Measurements from ENCODE around the gene NCEH1. TPM values are rescaled to one million over a fixed set of nuclear protein-coding genes. Genes with fewer than 3 reads are reported as not detected.

The NCEH1 gene
- polyA plus RNA-seq, 1 of the 3 experiments (the other 2 are of a cell fraction): 7.5 TPM

- ChIA-PET CTCF (interaction anchor here (2.0 kb wide), 1 partner anchor 32 kb away, joined by 8 read pairs; no protein-coding TSS in a partner anchor), POLR2A (no interaction called here)
- 97% methylated on average over 4 of the region's 4 CpGs for WGBS (ENCODE audit: low lambda C conversion rate)
These were observed 5.7 kb downstream of the NCEH1 start for GRCh38 chr3:172705170-172705569.

GRCh38 chr3:172704001-172704400 is 6.9 kb downstream of the NCEH1 start:
- Histone ChIP-seq H3K9me2 (no peaks in the 10 kb centered on the region), H3K9ac (no peak overlapping the region), H3K27ac (ENCODE audit: low read depth in 2 of 2, low read length in 1 of 2) (no peak overlapping the region), H3F3A (replicated peaks; ENCODE audit: insufficient read depth) (no peaks in the 10 kb centered on the region), H2AFZ (ENCODE audit: low read depth) (no peak overlapping the region), H4K20me1 (ENCODE audit: insufficient read depth) (no peaks in the 10 kb centered on the region), H3K79me2 (ENCODE audit: insufficient read depth) (peaks cover 93% of the 10 kb centered on the region), H3K9me3 (no peaks in the 10 kb centered on the region), H3K4me1 (ENCODE audit: control insufficient read depth in 1 of 2, insufficient read depth in 2 of 2, low read depth in 1 of 2, low read length in 1 of 2) (no peaks in the 10 kb centered on the region), H3K4me3 (ENCODE audit: low read depth in 2 of 2, low read length in 1 of 2) (no peak overlapping the region), H3K4me2 (no peak overlapping the region), H3K36me3 (replicated peaks in 1 of 2; ENCODE audit: control insufficient read depth in 1 of 2, insufficient read depth in 2 of 2, low read length in 1 of 2) (peaks cover 0 to 4% of the 10 kb centered on the region in 2 experiments), H3K27me3 (ENCODE audit: insufficient read depth) (no peaks in the 10 kb centered on the region)
- TF ChIP-seq MEF2A (IDR thresholded peaks at IDR 0.05; ENCODE audit: borderline replicate concordance, low read depth) (no peak), MAX (IDR thresholded peaks at IDR 0.05; ENCODE audit: low read depth) (no peak), ZBTB33 (IDR thresholded peaks at IDR 0.05; ENCODE audit: borderline replicate concordance, low read depth) (no peak), NFIC (IDR thresholded peaks at IDR 0.05; ENCODE audit: borderline replicate concordance) (no peak), FOSL2 (IDR thresholded peaks at IDR 0.05; ENCODE audit: borderline replicate concordance, low read depth) (no peak), GABPA (IDR thresholded peaks at IDR 0.05; ENCODE audit: low read depth) (no peak), REST (IDR thresholded peaks at IDR 0.05; ENCODE audit: low read depth, low read length) (no peak), CHD2 (IDR thresholded peaks at IDR 0.05; ENCODE audit: low read length, partially characterized antibody) (no peak), EP300 (IDR thresholded peaks at IDR 0.05; ENCODE audit: borderline replicate concordance in 1 of 2, low read depth in 1 of 2, low read length in 1 of 2) (no peak), USF2 (IDR thresholded peaks at IDR 0.05; ENCODE audit: borderline replicate concordance, low read depth, low read length) (no peak), JUND (IDR thresholded peaks at IDR 0.05) (no peak), NRF1 (IDR thresholded peaks at IDR 0.05; ENCODE audit: low read depth, low read length) (no peak), TEAD4 (IDR thresholded peaks at IDR 0.05; ENCODE audit: borderline replicate concordance, insufficient read depth) (no peak), CTCF (IDR thresholded peaks at IDR 0.05) (no peak), TCF12 (IDR thresholded peaks at IDR 0.05) (no peak), POLR2AphosphoS5 (IDR thresholded peaks at IDR 0.05; ENCODE audit: low read depth, low read length) (no peak), MXI1 (IDR thresholded peaks at IDR 0.05; ENCODE audit: low read depth, low read length) (no peak)
- ChIA-PET CTCF (interaction anchor here (1.8 to 2.0 kb wide), 2 partner anchors 31 to 46 kb away, joined by 4 to 8 read pairs; partner anchors contain the start of gene ECT2), POLR2A (no interaction called here)
- WGBS (ENCODE audit: low lambda C conversion rate): 23% methylated on average over 1 of the region's 1 CpG
- DNase-seq: no peak

More at GRCh38 chr3:172705170-172705569, 5.7 kb downstream of the NCEH1 start:
- Histone ChIP-seq H3K9ac (no peak overlapping the region), H3K4me3 (ENCODE audit: low read depth in 2 of 2, low read length in 1 of 2) (no peak overlapping the region), H3K4me1 (ENCODE audit: control insufficient read depth in 1 of 2, insufficient read depth in 2 of 2, low read depth in 1 of 2, low read length in 1 of 2) (peaks cover 0 to 5% of the 10 kb centered on the region in 2 experiments; a peak in 2 of 4 replicates), H3K79me2 (ENCODE audit: insufficient read depth) (peaks cover 95% of the 10 kb centered on the region), H3K27ac (ENCODE audit: low read depth in 2 of 2, low read length in 1 of 2) (no peak overlapping the region), H3K36me3 (replicated peaks in 1 of 2; ENCODE audit: control insufficient read depth in 1 of 2, insufficient read depth in 2 of 2, low read length in 1 of 2) (peaks cover 0 to 4% of the 10 kb centered on the region in 2 experiments), H2AFZ (ENCODE audit: low read depth) (no peak overlapping the region), H3K9me3 (no peaks in the 10 kb centered on the region), H3K9me2 (no peaks in the 10 kb centered on the region), H3K27me3 (ENCODE audit: insufficient read depth) (no peaks in the 10 kb centered on the region), H3F3A (replicated peaks; ENCODE audit: insufficient read depth) (no peaks in the 10 kb centered on the region), H3K4me2 (no peak overlapping the region), H4K20me1 (ENCODE audit: insufficient read depth) (no peaks in the 10 kb centered on the region)
- no peak for DNase-seq
- TF ChIP-seq EZH2phosphoT487 (IDR thresholded peaks at IDR 0.05; ENCODE audit: borderline replicate concordance, low read depth): no peak
